HCT116 (cell line): ENCODE data around the gene KCNK2. TPM values are rescaled to one million over a fixed set of nuclear protein-coding genes. Genes with fewer than 3 reads are reported as not detected.

Source experiments
- ATAC-seq: fragments of 200-7000 bp; cut with Tn5 transposase; 2 replicates; pipeline ENCODE4 v1.9.1; 2020; ENCODE audit warnings: mild to moderate bottlenecking, moderate library complexity
- BruUV-seq: library from RNA; stranded (reverse); fragments of 400-500 nt; replicated peaks from 2 replicates; lab custom pipeline; 2021; lab: Mats Ljungman, UMichigan
- CTCF ChIA-PET: fragments of 300-600 bp; sonication (Branson Sonifier 250); formaldehyde crosslinking; loops from one replicate; lab custom pipeline; 2021; ENCODE audit warnings: antibody characterized with exemption; lab: Charles Lee
- POLR2A ChIA-PET: fragments of 300-600, 350-600 bp; sonication (Branson Sonifier 250); formaldehyde crosslinking; loops from one replicate; lab custom pipeline; 2021; ENCODE audit warnings: antibody characterized with exemption; lab: Charles Lee
- RAD21 ChIA-PET, 2 experiments: fragments of 300-600 bp; sonication (Branson Sonifier 250); formaldehyde crosslinking; loops; one replicate each; lab custom pipeline; 2023; ENCODE audit warnings: low total read pairs in 2 of 2; ENCODE audit not compliant: uncharacterized antibody in 2 of 2, unreplicated experiment in 2 of 2, low non-redundant PET in 1 of 2; lab: Charles Lee
- DNase-seq: peaks from one replicate; pipeline ENCODE4 v3.0.0-alpha.2; 2010; ENCODE audit warnings: low read depth, low spot score
- H2AFZ ChIP-seq: fragments of 200-600 bp; shearing (Covaris generic), sonication (generic); 2 replicates; pipeline ENCODE4 v1.6.1; 2017; ENCODE audit warnings: low read depth, mixed run types, mixed read lengths, antibody characterized with exemption, low read length; ENCODE audit not compliant: poor library complexity, severe bottlenecking
- H3K27ac ChIP-seq: 2 replicates; pipeline ENCODE4 v1.5.1; 2012; ENCODE audit warnings: low read depth, low read length
- H3K27me3 ChIP-seq: fragments of 200-600 bp; sonication (generic); 2 replicates; pipeline ENCODE4 v1.6.1; 2016; ENCODE audit warnings: mixed run types, low read length, mixed read lengths; ENCODE audit not compliant: insufficient read depth
- H3K36me3 ChIP-seq, 2 experiments: fragments of 200-500 bp in 1 of 2; fragments of 200-600 bp in 1 of 2; sonication (Bioruptor generic) in 1 of 2; sonication (generic) in 1 of 2; 2 replicates each; pipeline versions ENCODE4 v1.5.1 to v1.6.1; 2014 to 2016; ENCODE audit warnings: low read length in 2 of 2, inconsistent platforms in 1 of 2, mixed read lengths in 1 of 2, mixed run types in 1 of 2; ENCODE audit not compliant: insufficient read depth in 2 of 2, control insufficient read depth in 1 of 2
- H3K4me1 ChIP-seq, 2 experiments: fragments of 200-600 bp in 1 of 2; sonication (generic) in 1 of 2; 2 replicates each; pipeline versions ENCODE4 v1.5.1 to v1.6.1; 2012 to 2017; ENCODE audit warnings: low read length in 2 of 2, inconsistent platforms in 1 of 2, mild to moderate bottlenecking in 1 of 2, mixed read lengths in 1 of 2, mixed run types in 1 of 2, moderate library complexity in 1 of 2; ENCODE audit not compliant: insufficient read depth in 2 of 2, control insufficient read depth in 1 of 2
- H3K4me2 ChIP-seq: fragments of 200-600 bp; sonication (generic); 2 replicates; pipeline ENCODE4 v1.6.1; 2017; ENCODE audit warnings: mixed run types, low read length, mixed read lengths
- H3K4me3 ChIP-seq, 2 experiments: fragments of 200-600 bp in 1 of 2; sonication (generic) in 1 of 2; replicated peaks in 1 of 2; 2 replicates each; pipeline ENCODE4 v1.5.1; 2011 to 2016; ENCODE audit warnings: low read length in 2 of 2, control low read depth in 1 of 2, low read depth in 1 of 2, mild to moderate bottlenecking in 1 of 2, mixed read lengths in 1 of 2, mixed run types in 1 of 2
- H3K79me2 ChIP-seq: fragments of 200-600 bp; sonication (generic); 2 replicates; pipeline ENCODE4 v1.6.1; 2017; ENCODE audit warnings: mild to moderate bottlenecking, mixed run types, low read length, moderate library complexity, mixed read lengths; ENCODE audit not compliant: insufficient read depth
- H3K9ac ChIP-seq: fragments of 200-600 bp; sonication (generic); 2 replicates; pipeline ENCODE4 v1.6.1; 2016; ENCODE audit warnings: low read length, mixed read lengths
- H3K9me2 ChIP-seq: fragments of 200-600 bp; sonication (generic), shearing (Covaris generic); 2 replicates; pipeline ENCODE4 v1.6.1; 2017; ENCODE audit warnings: mixed run types, mild to moderate bottlenecking, moderate library complexity; ENCODE audit not compliant: insufficient read depth
- H3K9me3 ChIP-seq, 2 experiments: fragments of 200-500 bp in 1 of 2; fragments of 200-600 bp in 1 of 2; sonication (Bioruptor generic) in 1 of 2; sonication (generic) in 1 of 2; 2 replicates each; pipeline ENCODE4 v1.6.1; 2014 to 2017; ENCODE audit warnings: low read length in 2 of 2, mixed read lengths in 2 of 2, inconsistent platforms in 1 of 2, low read depth in 1 of 2, mild to moderate bottlenecking in 1 of 2, mixed run types in 1 of 2, moderate library complexity in 1 of 2; ENCODE audit not compliant: control insufficient read depth in 1 of 2, insufficient read depth in 1 of 2
- H4K20me1 ChIP-seq: fragments of 200-600 bp; sonication (generic), shearing (Covaris generic); 2 replicates; pipeline ENCODE4 v1.6.1; 2017; ENCODE audit warnings: mixed run types, mild to moderate bottlenecking, moderate library complexity; ENCODE audit not compliant: insufficient read depth
- ATF3 ChIP-seq: IDR thresholded peaks from 2 replicates; pipeline ENCODE4 v1.6.1; 2012
- CBX3 ChIP-seq: IDR thresholded peaks from 2 replicates; pipeline ENCODE4 v1.6.1; 2012; ENCODE audit warnings: low read depth
- ELF1 ChIP-seq: IDR thresholded peaks from 2 replicates; pipeline ENCODE4 v1.6.1; 2012; ENCODE audit warnings: low read depth, borderline replicate concordance
- MAX ChIP-seq: IDR thresholded peaks from 2 replicates; pipeline ENCODE4 v1.6.1; 2012
- SIN3A ChIP-seq: IDR thresholded peaks from 2 replicates; pipeline ENCODE4 v1.6.1; 2012; ENCODE audit warnings: low read depth
- SP1 ChIP-seq: IDR thresholded peaks from 2 replicates; pipeline ENCODE4 v1.6.1; 2012; ENCODE audit warnings: low read depth
- intact Hi-C: fragments of 100-400 bp; cut with micrococcal nuclease; formaldehyde crosslinking; loops from 2 replicates; pipeline ENCODE4 v1.10.0; 2022
- total RNA-seq: library from RNA; stranded (reverse); gene quantifications from one replicate; pipeline ENCODE4 v1.2.1, GENCODE V29; 2021; ENCODE audit not compliant: unreplicated experiment

KCNK2 gene
- total RNA-seq, 1 experiment from 2014 or later = 0.27 TPM

GRCh38 chr1:215119056-215119455 is 36.5 kb downstream of the KCNK2 start:
- H3K4me2 ChIP-seq = no peak overlapping the region
- no peaks in the 10 kb centered on the region for H4K20me1 ChIP-seq
- intact Hi-C loops = no loop called here
- H3K4me3 ChIP-seq = no peak overlapping the region
- no peaks in the 10 kb centered on the region for H3K79me2 ChIP-seq
- no peaks in the 10 kb centered on the region for H3K36me3 ChIP-seq
- no peaks in the 10 kb centered on the region for H3K27me3 ChIP-seq
- BruUV-seq = no TSS peak
- H3K4me1 ChIP-seq = peaks cover 15 to 18% of the 10 kb centered on the region in 2 experiments
- RAD21 ChIA-PET = no interaction called here
- no peaks in the 10 kb centered on the region for H3K9me3 ChIP-seq
- POLR2A ChIA-PET = no interaction called here
- CTCF ChIA-PET = no interaction called here
- DNase-seq (no peak), ATAC-seq (no peak)
- 0 out of 2 replicates have a peak, but pooled peaks cover 3% of the 10 kb centered on the region for H3K9me2 ChIP-seq
- no peak overlapping the region for H3K27ac ChIP-seq
- H3K9ac ChIP-seq = no peak overlapping the region
- H2AFZ ChIP-seq = no peak overlapping the region
- TF ChIP-seq SIN3A (no peak), ELF1 (no peak), ATF3 (no peak), CBX3 (no peak), MAX (no peak)

- ChIA-PET CTCF (no interaction called here), POLR2A (no interaction called here), RAD21 (no interaction called here)
- no peak for DNase-seq
- ATAC-seq = no peak
- intact Hi-C loops = no loop called here
- no peak for TF ChIP-seq SP1
- TF ChIP-seq SIN3A = no peak
- no peak for TF ChIP-seq MAX
- Histone ChIP-seq H3K79me2 (no peaks in the 10 kb centered on the region), H3K27ac (no peak overlapping the region), H3K9me3 (no peaks in the 10 kb centered on the region), H3K4me1 (peaks cover 7 to 10% of the 10 kb centered on the region in 2 experiments), H3K4me3 (no peak overlapping the region), H2AFZ (no peak overlapping the region), H3K27me3 (no peaks in the 10 kb centered on the region), H3K9me2 (0 out of 2 replicates have a peak, but pooled peaks cover 3% of the 10 kb centered on the region), H3K4me2 (no peak overlapping the region), H4K20me1 (no peaks in the 10 kb centered on the region), H3K36me3 (no peaks in the 10 kb centered on the region), H3K9ac (no peak overlapping the region)
- no TSS peak for BruUV-seq
These were observed 37.3 kb downstream of the KCNK2 start for GRCh38 chr1:215119719-215120365.
